SU-DHL-6 (cell line): ENCODE data around the gene VSTM2L.

ENCODE experiments used
- EZH2phosphoT487 ChIP-seq: fragments of 200-600 bp; sonication (generic), shearing (Covaris generic); conservative IDR thresholded peaks from 2 replicates; pipeline ENCODE4 v1.6.1; 2018; ENCODE audit warnings: mild to moderate bottlenecking, antibody characterized with exemption, low read length, moderate library complexity, mixed read lengths
- TF ChIP-seq, protein P1 (sequence below): fragments of 200-600 bp; sonication (generic); IDR thresholded peaks from one replicate; pipeline ENCODE4 v1.5.1; 2017; ENCODE audit warnings: antibody characterized with exemption, mild to moderate bottlenecking, low read length, moderate library complexity; ENCODE audit not compliant: insufficient read depth, poor library complexity, severe bottlenecking

DNA sequence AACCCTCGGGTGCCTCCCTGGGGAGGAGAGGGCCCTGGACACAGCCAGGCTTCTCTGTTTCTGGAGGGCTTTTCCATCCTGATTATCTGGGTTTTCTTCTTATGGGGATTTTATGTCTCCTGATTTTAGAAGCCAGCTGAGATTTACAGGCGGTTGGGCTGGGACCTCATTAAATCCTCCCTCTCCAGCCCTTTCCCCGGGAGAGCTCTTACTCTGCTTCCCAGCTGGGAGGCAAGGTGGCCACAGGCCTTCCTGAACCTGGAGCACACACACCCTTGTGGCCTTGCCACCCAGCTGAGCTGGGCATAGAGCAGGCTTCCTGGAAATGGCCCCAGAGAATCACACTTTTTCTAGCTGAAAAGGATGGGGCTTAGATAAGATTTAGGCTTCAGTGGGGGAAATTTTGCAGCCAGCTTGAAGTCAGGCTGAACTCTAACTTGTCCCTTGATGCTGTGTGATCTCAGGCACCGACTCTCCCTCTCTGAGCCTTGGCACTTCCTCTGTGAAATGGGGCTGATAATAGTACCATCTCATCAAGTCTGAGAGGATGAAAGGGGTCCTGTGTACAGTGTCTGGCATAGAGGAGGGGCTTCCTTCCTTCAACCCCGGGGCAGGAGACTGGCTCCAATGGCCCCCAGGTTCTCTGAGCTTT, 16.6 kb downstream of the VSTM2L start:
- TF ChIP-seq, protein P1, sequence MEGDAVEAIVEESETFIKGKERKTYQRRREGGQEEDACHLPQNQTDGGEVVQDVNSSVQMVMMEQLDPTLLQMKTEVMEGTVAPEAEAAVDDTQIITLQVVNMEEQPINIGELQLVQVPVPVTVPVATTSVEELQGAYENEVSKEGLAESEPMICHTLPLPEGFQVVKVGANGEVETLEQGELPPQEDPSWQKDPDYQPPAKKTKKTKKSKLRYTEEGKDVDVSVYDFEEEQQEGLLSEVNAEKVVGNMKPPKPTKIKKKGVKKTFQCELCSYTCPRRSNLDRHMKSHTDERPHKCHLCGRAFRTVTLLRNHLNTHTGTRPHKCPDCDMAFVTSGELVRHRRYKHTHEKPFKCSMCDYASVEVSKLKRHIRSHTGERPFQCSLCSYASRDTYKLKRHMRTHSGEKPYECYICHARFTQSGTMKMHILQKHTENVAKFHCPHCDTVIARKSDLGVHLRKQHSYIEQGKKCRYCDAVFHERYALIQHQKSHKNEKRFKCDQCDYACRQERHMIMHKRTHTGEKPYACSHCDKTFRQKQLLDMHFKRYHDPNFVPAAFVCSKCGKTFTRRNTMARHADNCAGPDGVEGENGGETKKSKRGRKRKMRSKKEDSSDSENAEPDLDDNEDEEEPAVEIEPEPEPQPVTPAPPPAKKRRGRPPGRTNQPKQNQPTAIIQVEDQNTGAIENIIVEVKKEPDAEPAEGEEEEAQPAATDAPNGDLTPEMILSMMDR, result no peak
- no peak for TF ChIP-seq EZH2phosphoT487
